GM12878 (cell line): ENCODE measurements around the gene CISTR. TPM values are rescaled to one million over a fixed set of nuclear protein-coding genes. Genes with fewer than 3 reads are reported as not detected.

Source experiments
- ATAC-seq: fragments of 200-7000 bp; cut with Tn5 transposase; 3 replicates; pipeline ENCODE4 v1.9.1; 2020; ENCODE audit warnings: mild to moderate bottlenecking, moderate library complexity
- BruUV-seq: library from RNA; stranded (reverse); fragments of 400-500 nt; replicated peaks from 2 replicates; lab custom pipeline; 2021; lab: Mats Ljungman, UMichigan
- CTCF ChIA-PET: fragments of 300-600 bp; sonication (Branson Sonifier 250); formaldehyde crosslinking; extraction: SDS; loops from one replicate; lab custom pipeline; 2021; ENCODE audit warnings: inconsistent platforms; lab: Yijun Ruan, JAX
- POLR2A ChIA-PET: fragments of 350-600 bp; formaldehyde crosslinking; extraction: SDS; loops from one replicate; lab custom pipeline; 2021; ENCODE audit warnings: inconsistent platforms; lab: Charles Lee
- RAD21 ChIA-PET: fragments of 300-600 bp; sonication (Branson Sonifier 250); formaldehyde crosslinking; loops from one replicate; lab custom pipeline; 2023; ENCODE audit warnings: antibody characterized with exemption; ENCODE audit not compliant: unreplicated experiment; lab: Charles Lee
- SMC1A ChIA-PET: fragments of 300-600 bp; sonication (Branson Sonifier 250); formaldehyde crosslinking; loops from one replicate; lab custom pipeline; 2023; ENCODE audit not compliant: unreplicated experiment, uncharacterized antibody; lab: Charles Lee
- DNase-seq: peaks from one replicate; pipeline ENCODE4 v3.0.0-alpha.2; 2011; ENCODE audit warnings: low read depth, low spot score
- FAIRE-seq: peaks from 3 replicates; lab custom pipeline; 2011; peaks lifted over from hg19 to GRCh38; lab: Jason Lieb, UNC
- H2AFZ ChIP-seq: 2 replicates; pipeline ENCODE4 v1.6.0; 2011; ENCODE audit warnings: low read depth, low read length, control low read depth; ENCODE audit not compliant: control insufficient read depth
- H3K27ac ChIP-seq: 2 replicates; pipeline ENCODE4 v1.5.1; 2011; ENCODE audit warnings: control low read depth; ENCODE audit not compliant: control insufficient read depth, insufficient read depth
- H3K27me3 ChIP-seq, 2 experiments: replicated peaks in 1 of 2; 2 replicates each; pipeline versions ENCODE4 v1.6.0 to v1.6.1; 2011; ENCODE audit warnings: low read length in 1 of 2; ENCODE audit not compliant: control insufficient read depth in 2 of 2, insufficient read depth in 2 of 2
- H3K36me3 ChIP-seq, 2 experiments: 2 replicates each; pipeline ENCODE4 v1.5.1; 2011; ENCODE audit warnings: low read length in 1 of 2; ENCODE audit not compliant: control insufficient read depth in 2 of 2, insufficient read depth in 2 of 2
- H3K4me1 ChIP-seq: 2 replicates; pipeline ENCODE4 v1.6.1; 2011; ENCODE audit warnings: mild to moderate bottlenecking, low read length, moderate library complexity, mixed read lengths; ENCODE audit not compliant: control insufficient read depth, insufficient read depth
- H3K4me2 ChIP-seq: 2 replicates; pipeline ENCODE4 v1.6.0; 2011; ENCODE audit warnings: control low read depth; ENCODE audit not compliant: control insufficient read depth, insufficient read depth
- H3K4me3 ChIP-seq: fragments of 200-600 bp; sonication (generic); 2 replicates; pipeline ENCODE4 v1.5.1; 2016
- H3K79me2 ChIP-seq: 2 replicates; pipeline ENCODE4 v1.6.0; 2011; ENCODE audit warnings: low read length; ENCODE audit not compliant: control insufficient read depth, insufficient read depth
- H3K9ac ChIP-seq: 2 replicates; pipeline ENCODE4 v1.8.0; 2011; ENCODE audit warnings: low read length, control low read depth, mixed read lengths; ENCODE audit not compliant: control insufficient read depth, insufficient read depth
- H3K9me3 ChIP-seq: replicated peaks from 3 replicates; pipeline ENCODE4 v1.5.1; 2011; ENCODE audit warnings: mild to moderate bottlenecking, low read length; ENCODE audit not compliant: control insufficient read depth, insufficient read depth
- H4K20me1 ChIP-seq: 2 replicates; pipeline ENCODE4 v1.6.0; 2011; ENCODE audit not compliant: control insufficient read depth, insufficient read depth
- IRF4 ChIP-seq: IDR thresholded peaks from 2 replicates; pipeline ENCODE4 v1.6.1; 2011; ENCODE audit warnings: low read depth, low read length
- KAT2A ChIP-seq: conservative IDR thresholded peaks from 2 replicates; pipeline ENCODE4 v1.6.1; 2011; ENCODE audit warnings: low read depth, low read length; ENCODE audit not compliant: control insufficient read depth
- LARP7 ChIP-seq: fragments of 450-650 bp; IDR thresholded peaks from 2 replicates; pipeline ENCODE4 v1.6.1; 2017; ENCODE audit warnings: mild to moderate bottlenecking
- NFYB ChIP-seq: IDR thresholded peaks from 2 replicates; pipeline ENCODE4 v1.6.1; 2011; ENCODE audit warnings: low read depth, mild to moderate bottlenecking, low read length, improper control_type of control experiment, moderate library complexity; ENCODE audit not compliant: insufficient read depth
- NR2C2 ChIP-seq: IDR thresholded peaks from 2 replicates; pipeline ENCODE4 v1.6.1; 2011; ENCODE audit warnings: borderline replicate concordance, low read depth; ENCODE audit not compliant: control insufficient read depth, insufficient read length
- PML ChIP-seq: IDR thresholded peaks from 2 replicates; pipeline ENCODE4 v1.6.1; 2012; ENCODE audit warnings: low read length, inconsistent platforms
- TAF1 ChIP-seq: IDR thresholded peaks from 2 replicates; pipeline ENCODE4 v1.6.1; 2011; ENCODE audit warnings: mild to moderate bottlenecking, low read depth, low read length, borderline replicate concordance
- TARDBP ChIP-seq: IDR thresholded peaks from 2 replicates; pipeline ENCODE4 v1.6.1; 2016; ENCODE audit warnings: borderline replicate concordance
- WGBS: methylation state at CpG from one replicate; pipeline ENCODE4 v1.1.6; 2016; ENCODE audit warnings: low lambda C conversion rate; ENCODE audit not compliant: insufficient replicate concordance, insufficient coverage; ENCODE audit errors: missing lambda C conversion rate; 5-methylcytosine and 5-hydroxymethylcytosine counted together
- in situ Hi-C: fragments of 300-500 bp; cut with MboI; formaldehyde crosslinking; loops from 9 replicates; pipeline ENCODE4 v1.14.3; 2018; ENCODE audit warnings: mixed read lengths
- intact Hi-C: fragments of 100-400 bp; cut with micrococcal nuclease; formaldehyde crosslinking; loops from one replicate; pipeline ENCODE4 v1.14.2; 2022; ENCODE audit not compliant: unreplicated experiment
- polyA plus RNA-seq, 11 experiments: library from polyadenylated mRNA; depleted of rRNA in 4 of 11; unstranded in 6 of 11; stranded (reverse) in 5 of 11; fragments of >200 nt; fragmentation: Nextera tagmentation in 4 of 11; fragmentation: Illumina TruSeq in 1 of 11; extraction: Ambion mirVana in 4 of 11; extraction: Trizol in 1 of 11; gene quantifications; 1 replicate in 1 of 11; 2 replicates in 10 of 11; pipeline versions ENCODE4 v1.2.1 to v1.2.3, GENCODE V29; 2011 to 2016; ENCODE audit warnings: inconsistent platforms in 2 of 11, missing spikeins in 2 of 11, low read depth in 1 of 11
- total RNA-seq, 4 experiments: library from RNA; depleted of rRNA in 3 of 4; stranded (reverse); fragments of >200 nt in 3 of 4; fragmentation: Illumina TruSeq in 1 of 4; extraction: Trizol in 1 of 4; gene quantifications; 2 replicates each; pipeline versions ENCODE4 v1.2.1 to v1.2.3, GENCODE V29; 2013 to 2021
- TF ChIP-seq, protein P1 (sequence below): fragments of 450-650 bp; IDR thresholded peaks from 2 replicates; pipeline ENCODE4 v1.6.1; 2017; ENCODE audit warnings: mild to moderate bottlenecking

The CISTR gene
- total and polyA plus RNA-seq, 10 of the 15 experiments (the other 5 are each of a cell fraction or from before 2014, with no cell fraction given) = 0.26 TPM; not detected in 9

GRCh38 chr12:53720946-53721345 is 30.8 kb downstream of the CISTR start:
- Histone ChIP-seq H3K27me3 (no peaks in the 10 kb centered on the region), H3K36me3 (no peaks in the 10 kb centered on the region), H2AFZ (no peak overlapping the region), H3K4me1 (peaks cover 15% of the 10 kb centered on the region), H3K4me2 (no peak overlapping the region), H3K79me2 (no peaks in the 10 kb centered on the region), H3K9me3 (no peaks in the 10 kb centered on the region), H3K27ac (no peak overlapping the region), H3K4me3 (no peak overlapping the region), H4K20me1 (no peaks in the 10 kb centered on the region), H3K9ac (no peak overlapping the region)
- no peak for TF ChIP-seq IRF4
- no peak for TF ChIP-seq TAF1
- TF ChIP-seq PML = no peak
- TF ChIP-seq, protein P1, sequence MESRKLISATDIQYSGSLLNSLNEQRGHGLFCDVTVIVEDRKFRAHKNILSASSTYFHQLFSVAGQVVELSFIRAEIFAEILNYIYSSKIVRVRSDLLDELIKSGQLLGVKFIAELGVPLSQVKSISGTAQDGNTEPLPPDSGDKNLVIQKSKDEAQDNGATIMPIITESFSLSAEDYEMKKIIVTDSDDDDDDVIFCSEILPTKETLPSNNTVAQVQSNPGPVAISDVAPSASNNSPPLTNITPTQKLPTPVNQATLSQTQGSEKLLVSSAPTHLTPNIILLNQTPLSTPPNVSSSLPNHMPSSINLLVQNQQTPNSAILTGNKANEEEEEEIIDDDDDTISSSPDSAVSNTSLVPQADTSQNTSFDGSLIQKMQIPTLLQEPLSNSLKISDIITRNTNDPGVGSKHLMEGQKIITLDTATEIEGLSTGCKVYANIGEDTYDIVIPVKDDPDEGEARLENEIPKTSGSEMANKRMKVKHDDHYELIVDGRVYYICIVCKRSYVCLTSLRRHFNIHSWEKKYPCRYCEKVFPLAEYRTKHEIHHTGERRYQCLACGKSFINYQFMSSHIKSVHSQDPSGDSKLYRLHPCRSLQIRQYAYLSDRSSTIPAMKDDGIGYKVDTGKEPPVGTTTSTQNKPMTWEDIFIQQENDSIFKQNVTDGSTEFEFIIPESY = no peak
- TF ChIP-seq LARP7 = no peak
- TF ChIP-seq NFYB = no peak
- TF ChIP-seq TARDBP = no peak
- no peak for TF ChIP-seq NR2C2
- no peak for TF ChIP-seq KAT2A
- RAD21 ChIA-PET = interaction anchor here (0.6 to 2.1 kb wide), 5 partner anchors 10 to 279 kb away, joined by 3 to 9 read pairs (median 4); partner anchors contain the start of gene HOXC9
- FAIRE-seq (no peak), DNase-seq (no peak), ATAC-seq (no peak)
- intact Hi-C loops = no loop called here
- CTCF ChIA-PET = interaction anchor here (0.9 to 18.6 kb wide), 4 partner anchors 13 to 36 kb away, joined by 4 to 341 read pairs (median 10); no protein-coding TSS in a partner anchor
- in situ Hi-C loops = no loop called here
- 10% methylated on average over 1 of the region's 1 CpG for WGBS
- SMC1A ChIA-PET = interaction anchor here (0.9 kb wide), 1 partner anchor 8 kb away, joined by 3 read pairs; no protein-coding TSS in a partner anchor
- BruUV-seq = no TSS peak
- POLR2A ChIA-PET = interaction anchor here (0.6 to 0.7 kb wide), 3 partner anchors 12 to 284 kb away, joined by 3 to 9 read pairs (median 3); no protein-coding TSS in a partner anchor
